Loucy (cell line): Measurements from ENCODE around the gene TIMM22.

Experiments
- H2AFZ ChIP-seq: fragments of 200-600 bp; sonication (generic); 2 replicates; pipeline ENCODE4 v1.6.0; 2016; ENCODE audit warnings: antibody characterized with exemption, mild to moderate bottlenecking, low read length, moderate library complexity
- H3F3A ChIP-seq: fragments of 200-600 bp; 2 replicates; pipeline ENCODE4 v1.6.0; 2016; ENCODE audit warnings: antibody characterized with exemption, low read depth, mild to moderate bottlenecking
- H3K27me3 ChIP-seq: fragments of 200-600 bp; sonication (generic); 2 replicates; pipeline ENCODE4 v1.6.1; 2014; ENCODE audit warnings: low read length, mild to moderate bottlenecking; ENCODE audit not compliant: insufficient read depth, poor library complexity, severe bottlenecking
- H3K36me3 ChIP-seq: fragments of 200-600 bp; sonication (generic); 2 replicates; pipeline ENCODE4 v1.6.1; 2016; ENCODE audit warnings: low read length; ENCODE audit not compliant: insufficient read depth
- H3K4me1 ChIP-seq: fragments of 200-600 bp; sonication (generic); 2 replicates; pipeline ENCODE4 v1.5.1; 2014; ENCODE audit warnings: low read length, mild to moderate bottlenecking; ENCODE audit not compliant: insufficient read depth, poor library complexity, severe bottlenecking
- H3K4me2 ChIP-seq: fragments of 200-600 bp; sonication (generic); 2 replicates; pipeline ENCODE4 v1.6.0; 2014; ENCODE audit warnings: antibody characterized with exemption, low read length, low read depth, mild to moderate bottlenecking; ENCODE audit not compliant: poor library complexity, severe bottlenecking
- H3K4me3 ChIP-seq: fragments of 200-600 bp; sonication (generic); 2 replicates; pipeline ENCODE4 v1.5.1; 2014; ENCODE audit warnings: low read length, mild to moderate bottlenecking, mixed read lengths; ENCODE audit not compliant: poor library complexity, severe bottlenecking
- H3K79me2 ChIP-seq: fragments of 200-600 bp; sonication (generic); 2 replicates; pipeline ENCODE4 v1.6.1; 2014; ENCODE audit warnings: low read length; ENCODE audit not compliant: insufficient read depth
- H3K9ac ChIP-seq: fragments of 200-600 bp; sonication (generic); 2 replicates; pipeline ENCODE4 v1.6.0; 2014; ENCODE audit warnings: mild to moderate bottlenecking, low read depth, low read length, moderate library complexity; ENCODE audit not compliant: poor library complexity, severe bottlenecking
- H3K9me2 ChIP-seq: fragments of 200-600 bp; sonication (generic); replicated peaks from 2 replicates; pipeline ENCODE4 v1.6.1; 2016; ENCODE audit warnings: low read depth, low read length, mixed read lengths
- H3K9me3 ChIP-seq: fragments of 200-600 bp; sonication (generic); 2 replicates; pipeline ENCODE4 v1.6.1; 2014; ENCODE audit warnings: mild to moderate bottlenecking, antibody characterized with exemption, low read length, low read depth; ENCODE audit not compliant: insufficient read depth
- H4K20me1 ChIP-seq: fragments of 200-600 bp; sonication (generic); 2 replicates; pipeline ENCODE4 v1.6.0; 2014; ENCODE audit warnings: antibody characterized with exemption, low read length, mild to moderate bottlenecking; ENCODE audit not compliant: insufficient read depth, poor library complexity, severe bottlenecking
- CTCF ChIP-seq: fragments of 200-600 bp; sonication (generic); conservative IDR thresholded peaks from 2 replicates; pipeline ENCODE4 v1.5.1; 2014; ENCODE audit warnings: mild to moderate bottlenecking, antibody characterized with exemption, low read length
- EZH2phosphoT487 ChIP-seq: fragments of 200-600 bp; IDR thresholded peaks from 2 replicates; pipeline ENCODE4 v1.6.1; 2018; ENCODE audit warnings: antibody characterized with exemption, mild to moderate bottlenecking, moderate library complexity, borderline replicate concordance

Gene TIMM22

GRCh38 chr17:1010086-1010450, 13.1 kb downstream of the TIMM22 start:
- Histone ChIP-seq H3K9ac (no peak overlapping the region), H3K36me3 (peaks cover 12% of the 10 kb centered on the region; the same call in 1 of the 2 replicates)

DNA sequence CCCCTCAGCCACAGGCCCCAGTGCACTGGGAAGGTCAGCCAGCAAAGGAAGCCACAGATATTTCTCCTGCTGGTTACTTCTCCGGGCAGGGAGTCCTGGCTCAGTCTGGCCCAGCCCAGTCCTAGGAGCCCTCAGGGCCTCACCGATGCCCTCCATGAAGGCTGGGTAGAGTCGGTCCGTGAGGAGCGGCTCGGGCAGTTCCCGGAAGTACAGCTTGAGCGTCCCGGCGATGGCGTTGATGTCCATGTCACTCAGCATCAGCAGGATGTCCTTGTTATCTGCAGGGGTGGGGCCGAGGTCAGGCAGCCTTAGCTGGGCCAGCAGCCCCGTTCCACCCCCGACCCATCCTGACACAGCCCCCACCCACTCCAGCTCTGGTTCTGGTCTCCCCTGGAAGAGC, 13.7 kb downstream of the TIMM22 start:
- no peaks in the 10 kb centered on the region for H3K27me3 ChIP-seq
- no peak overlapping the region for H3K9ac ChIP-seq
- no peak for TF ChIP-seq CTCF
- TF ChIP-seq EZH2phosphoT487 = no peak
- peaks cover 12% of the 10 kb centered on the region; the same call in 1 of the 2 replicates for H3K36me3 ChIP-seq
- no peaks in the 10 kb centered on the region for H4K20me1 ChIP-seq
- no peaks in the 10 kb centered on the region for H3K9me2 ChIP-seq
- H3K79me2 ChIP-seq = no peaks in the 10 kb centered on the region
- H3K9me3 ChIP-seq = no peaks in the 10 kb centered on the region
- peaks cover under 1% of the 10 kb centered on the region for H3K4me1 ChIP-seq
- H3F3A ChIP-seq = no peaks in the 10 kb centered on the region
- H2AFZ ChIP-seq = no peak overlapping the region
- no peak overlapping the region for H3K4me3 ChIP-seq
- H3K4me2 ChIP-seq = no peak overlapping the region

More at GRCh38 chr17:1010086-1010450, 13.1 kb downstream of the TIMM22 start:
- Histone ChIP-seq H3K4me2 (no peak overlapping the region), H4K20me1 (no peaks in the 10 kb centered on the region), H3K27me3 (no peaks in the 10 kb centered on the region), H3K79me2 (no peaks in the 10 kb centered on the region), H3K9me3 (no peaks in the 10 kb centered on the region), H3F3A (no peaks in the 10 kb centered on the region), H3K4me3 (no peak overlapping the region), H3K9me2 (no peaks in the 10 kb centered on the region), H2AFZ (no peak overlapping the region), H3K4me1 (peaks cover 4% of the 10 kb centered on the region)
- TF ChIP-seq CTCF (no peak), EZH2phosphoT487 (no peak)

GRCh38 chr17:1011138-1011537, 14.2 kb downstream of the TIMM22 start:
- Histone ChIP-seq H3K79me2 (no peaks in the 10 kb centered on the region), H3K9ac (no peak overlapping the region), H3K27me3 (no peaks in the 10 kb centered on the region), H3K9me2 (no peaks in the 10 kb centered on the region), H3K36me3 (peaks cover 12% of the 10 kb centered on the region; the same call in 1 of the 2 replicates), H4K20me1 (no peaks in the 10 kb centered on the region), H3K4me3 (no peak overlapping the region), H2AFZ (no peak overlapping the region), H3K9me3 (no peaks in the 10 kb centered on the region), H3F3A (no peaks in the 10 kb centered on the region), H3K4me1 (no peaks in the 10 kb centered on the region), H3K4me2 (no peak overlapping the region)
- no peak for TF ChIP-seq EZH2phosphoT487
- TF ChIP-seq CTCF = no peak
